SK-N-SH (cell line): Measurements from ENCODE around the gene HIPK2. TPM values are rescaled to one million over a fixed set of nuclear protein-coding genes. Genes with fewer than 3 reads are reported as not detected.

Source experiments
- CTCF ChIA-PET: fragments of 300-600, 350-600 bp; formaldehyde crosslinking; extraction: SDS; loops from one replicate; lab custom pipeline; 2021; lab: Yijun Ruan, JAX
- POLR2A ChIA-PET: fragments of 350-600 bp; sonication (Branson Sonifier 250); formaldehyde crosslinking; extraction: SDS; loops from one replicate; lab custom pipeline; 2020; ENCODE audit warnings: antibody characterized with exemption, inconsistent platforms; lab: Yijun Ruan, JAX
- DNase-seq: peaks from one replicate; pipeline ENCODE4 v3.0.0; 2012
- H2AFZ ChIP-seq: fragments of 200-600 bp; sonication (generic); 2 replicates; pipeline ENCODE4 v1.8.1; 2016; ENCODE audit warnings: antibody characterized with exemption, mild to moderate bottlenecking, low read depth
- H3F3A ChIP-seq: fragments of 200-600 bp; sonication (generic); replicated peaks from 2 replicates; pipeline ENCODE3; 2016; ENCODE audit warnings: antibody characterized with exemption, mild to moderate bottlenecking; ENCODE audit not compliant: insufficient read depth
- H3K27ac ChIP-seq, 2 experiments: fragments of 200-500 bp in 1 of 2; fragments of 200-600 bp in 1 of 2; sonication (Bioruptor generic) in 1 of 2; sonication (generic), shearing (Covaris generic) in 1 of 2; 2 replicates each; pipeline versions ENCODE4 v1.5.1 to v1.6.1; 2014 to 2016; ENCODE audit warnings: low read depth in 2 of 2, inconsistent platforms in 1 of 2, low read length in 1 of 2, mild to moderate bottlenecking in 1 of 2, mixed read lengths in 1 of 2
- H3K27me3 ChIP-seq: fragments of 200-600 bp; sonication (generic), shearing (Covaris generic); 2 replicates; pipeline ENCODE4 v1.6.1; 2016; ENCODE audit warnings: mixed run types; ENCODE audit not compliant: insufficient read depth
- H3K36me3 ChIP-seq, 2 experiments: fragments of 200-500 bp in 1 of 2; fragments of 200-600 bp in 1 of 2; sonication (Bioruptor generic) in 1 of 2; sonication (generic) in 1 of 2; replicated peaks in 1 of 2; 2 replicates each; pipeline versions ENCODE3 to v1.5.1; 2014 to 2016; ENCODE audit warnings: low read length in 1 of 2, mild to moderate bottlenecking in 1 of 2; ENCODE audit not compliant: insufficient read depth in 2 of 2, control insufficient read depth in 1 of 2
- H3K4me1 ChIP-seq, 2 experiments: fragments of 200-500 bp in 1 of 2; fragments of 200-600 bp in 1 of 2; sonication (Bioruptor generic) in 1 of 2; sonication (generic), shearing (Covaris generic) in 1 of 2; 2 replicates each; pipeline versions ENCODE4 v1.5.1 to v1.6.1; 2014 to 2016; ENCODE audit warnings: low read depth in 1 of 2, low read length in 1 of 2, mixed run types in 1 of 2; ENCODE audit not compliant: insufficient read depth in 2 of 2, control insufficient read depth in 1 of 2
- H3K4me2 ChIP-seq: fragments of 200-600 bp; sonication (generic), shearing (Covaris generic); 2 replicates; pipeline ENCODE4 v1.6.1; 2017; ENCODE audit warnings: mixed run types
- H3K4me3 ChIP-seq, 2 experiments: fragments of 200-500 bp in 1 of 2; fragments of 200-600 bp in 1 of 2; sonication (Bioruptor generic) in 1 of 2; sonication (generic), shearing (Covaris generic) in 1 of 2; 2 replicates each; pipeline versions ENCODE4 v1.5.1 to v1.8.1; 2014 to 2016; ENCODE audit warnings: low read depth in 2 of 2, inconsistent platforms in 1 of 2, low read length in 1 of 2, mild to moderate bottlenecking in 1 of 2, mixed read lengths in 1 of 2, moderate library complexity in 1 of 2
- H3K79me2 ChIP-seq: fragments of 200-600 bp; sonication (generic); 2 replicates; pipeline ENCODE4 v1.8.1; 2017; ENCODE audit warnings: mild to moderate bottlenecking; ENCODE audit not compliant: insufficient read depth
- H3K9ac ChIP-seq: fragments of 200-600 bp; sonication (generic); 2 replicates; pipeline ENCODE4 v1.6.1; 2017; ENCODE audit warnings: mixed run types
- H3K9me2 ChIP-seq: fragments of 200-600 bp; sonication (generic); 2 replicates; pipeline ENCODE4 v1.6.1; 2017; ENCODE audit warnings: mixed run types
- H3K9me3 ChIP-seq: fragments of 200-600 bp; sonication (generic); 2 replicates; pipeline ENCODE4 v1.6.1; 2017; ENCODE audit warnings: mixed run types, mild to moderate bottlenecking, moderate library complexity
- H4K20me1 ChIP-seq: fragments of 200-600 bp; sonication (generic); 2 replicates; pipeline ENCODE4 v1.6.1; 2017; ENCODE audit warnings: mild to moderate bottlenecking, mixed run types; ENCODE audit not compliant: insufficient read depth
- CHD2 ChIP-seq: fragments of 150-350 bp; IDR thresholded peaks from 2 replicates; pipeline ENCODE4 v1.6.1; 2018; ENCODE audit warnings: low read length; ENCODE audit not compliant: partially characterized antibody
- CTCF ChIP-seq: fragments of 200-600 bp; sonication (generic); IDR thresholded peaks from 2 replicates; pipeline ENCODE4 v1.6.1; 2017; ENCODE audit warnings: antibody characterized with exemption, mild to moderate bottlenecking, moderate library complexity
- GATA2 ChIP-seq: sonication (generic); formaldehyde crosslinking; IDR thresholded peaks from 2 replicates; pipeline ENCODE4 v1.5.0; 2020; ENCODE audit warnings: mild to moderate bottlenecking, missing genetic modification reagents
- MEF2A ChIP-seq: IDR thresholded peaks from 2 replicates; pipeline ENCODE4 v1.4.0; 2012; ENCODE audit warnings: low read depth, borderline replicate concordance
- NFIC ChIP-seq: IDR thresholded peaks from 2 replicates; pipeline ENCODE4 v1.4.0; 2012; ENCODE audit warnings: borderline replicate concordance
- SIN3A ChIP-seq: IDR thresholded peaks from 2 replicates; pipeline ENCODE4 v1.6.1; 2012; ENCODE audit warnings: low read depth, mild to moderate bottlenecking, low read length, moderate library complexity, borderline replicate concordance
- USF2 ChIP-seq: fragments of 150-350 bp; IDR thresholded peaks from 2 replicates; pipeline ENCODE4 v1.6.1; 2017; ENCODE audit warnings: antibody characterized with exemption, low read length, low read depth, borderline replicate concordance
- WGBS: methylation state at CpG from one replicate; pipeline ENCODE4 v1.1.6; 2017; ENCODE audit warnings: low lambda C conversion rate; 5-methylcytosine and 5-hydroxymethylcytosine counted together
- polyA plus RNA-seq, 3 experiments: library from polyadenylated mRNA; depleted of rRNA; stranded (reverse); fragments of >200 nt; gene quantifications; 2 replicates each; pipeline ENCODE4 v1.2.3, GENCODE V29; 2012
- TF ChIP-seq, protein P1 (sequence below): IDR thresholded peaks from 2 replicates; pipeline ENCODE4 v1.4.0; 2012; ENCODE audit warnings: low read depth, borderline replicate concordance

HIPK2 gene
- polyA plus RNA-seq, 1 of the 3 experiments (the other 2 are of a cell fraction), result 14.2 TPM

- H2AFZ ChIP-seq, result no peak overlapping the region
- no peak overlapping the region for H3K27ac ChIP-seq
- H4K20me1 ChIP-seq, result no peaks in the 10 kb centered on the region
- H3K9me2 ChIP-seq, result no peaks in the 10 kb centered on the region
- H3K36me3 ChIP-seq, result peaks cover 19 to 71% of the 10 kb centered on the region in 2 experiments
- H3K27me3 ChIP-seq, result no peaks in the 10 kb centered on the region
- TF ChIP-seq USF2 (no peak), CTCF (no peak)
- TF ChIP-seq, protein P1, sequence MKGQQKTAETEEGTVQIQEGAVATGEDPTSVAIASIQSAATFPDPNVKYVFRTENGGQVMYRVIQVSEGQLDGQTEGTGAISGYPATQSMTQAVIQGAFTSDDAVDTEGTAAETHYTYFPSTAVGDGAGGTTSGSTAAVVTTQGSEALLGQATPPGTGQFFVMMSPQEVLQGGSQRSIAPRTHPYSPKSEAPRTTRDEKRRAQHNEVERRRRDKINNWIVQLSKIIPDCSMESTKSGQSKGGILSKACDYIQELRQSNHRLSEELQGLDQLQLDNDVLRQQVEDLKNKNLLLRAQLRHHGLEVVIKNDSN, result no peak
- H3K9me3 ChIP-seq, result no peaks in the 10 kb centered on the region
- DNase-seq, result no peak
- no peak overlapping the region for H3K9ac ChIP-seq
- 93% methylated on average over 15 of the region's 15 CpGs for WGBS
- H3K79me2 ChIP-seq, result no peaks in the 10 kb centered on the region
- H3K4me1 ChIP-seq, result no peaks in the 10 kb centered on the region
- H3K4me3 ChIP-seq, result no peak overlapping the region
- CTCF ChIA-PET, result no interaction called here
- H3F3A ChIP-seq, result no peaks in the 10 kb centered on the region
- POLR2A ChIA-PET, result no interaction called here
- no peak overlapping the region for H3K4me2 ChIP-seq
Observed at GRCh38 chr7:139572071-139572470, 205.7 kb downstream of the HIPK2 start.

DNA sequence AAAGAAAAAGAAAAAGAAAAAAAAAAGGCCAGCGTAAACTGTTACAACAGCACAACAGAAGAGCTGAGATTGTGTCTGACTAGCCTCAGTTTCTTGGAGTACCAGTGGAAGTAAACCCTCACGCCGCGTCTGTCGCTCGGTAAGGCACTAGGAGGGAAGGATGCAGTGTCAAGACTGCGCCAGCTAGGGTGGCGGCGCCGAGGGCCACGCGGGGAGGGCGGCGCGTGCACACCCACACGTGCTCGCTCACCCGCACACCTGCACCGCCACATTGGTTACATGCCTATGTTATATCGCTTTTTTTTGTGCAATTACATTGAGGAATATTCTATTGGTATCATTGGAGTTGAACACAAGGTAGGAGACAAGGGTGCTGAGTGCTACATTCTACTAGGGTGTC is 206.1 kb downstream of the HIPK2 start:
- DNase-seq, result no peak
- H3F3A ChIP-seq, result no peaks in the 10 kb centered on the region
- no peaks in the 10 kb centered on the region for H4K20me1 ChIP-seq
- POLR2A ChIA-PET, result no interaction called here
- TF ChIP-seq NFIC, result no peak
- TF ChIP-seq CHD2, result no peak
- TF ChIP-seq GATA2 (CRISPR knock-in tag), result no peak
- no peaks in the 10 kb centered on the region for H3K9me2 ChIP-seq
- CTCF ChIA-PET, result no interaction called here
- H3K36me3 ChIP-seq, result peaks cover 19 to 72% of the 10 kb centered on the region in 2 experiments
- no peak overlapping the region for H3K4me2 ChIP-seq
- no peak overlapping the region for H3K4me3 ChIP-seq
- no peaks in the 10 kb centered on the region for H3K79me2 ChIP-seq
- no peaks in the 10 kb centered on the region for H3K9me3 ChIP-seq
- no peaks in the 10 kb centered on the region for H3K27me3 ChIP-seq
- H3K4me1 ChIP-seq, result no peaks in the 10 kb centered on the region
- H2AFZ ChIP-seq, result no peak overlapping the region
- H3K9ac ChIP-seq, result no peak overlapping the region
- WGBS, result 97% methylated on average over 20 of the region's 20 CpGs
- no peak overlapping the region for H3K27ac ChIP-seq

DNA sequence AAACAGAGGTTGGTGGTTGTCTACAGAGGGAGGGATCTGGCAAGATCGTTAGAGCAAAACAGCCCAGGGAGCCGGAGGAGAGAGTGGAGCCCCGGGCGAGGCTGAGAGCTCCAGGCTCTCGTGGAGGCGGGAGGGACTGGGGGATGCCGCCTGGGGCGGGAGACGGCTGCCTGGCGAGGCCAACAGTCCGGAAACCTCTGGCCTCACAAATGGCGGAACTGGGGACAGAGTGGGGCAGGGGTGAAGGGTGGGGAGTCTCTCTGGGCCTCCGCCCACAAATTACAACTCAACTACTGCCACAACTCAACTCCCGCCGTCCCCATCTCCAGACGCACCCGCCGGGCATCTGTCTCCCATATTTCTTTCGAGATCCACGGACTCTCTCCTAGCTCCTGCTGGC is 206.6 kb downstream of the HIPK2 start:
- H3K27me3 ChIP-seq, result no peaks in the 10 kb centered on the region
- POLR2A ChIA-PET, result no interaction called here
- H3K9me2 ChIP-seq, result no peaks in the 10 kb centered on the region
- H3K27ac ChIP-seq, result no peak overlapping the region
- CTCF ChIA-PET, result no interaction called here
- no peak overlapping the region for H3K4me2 ChIP-seq
- no peak overlapping the region for H3K4me3 ChIP-seq
- H4K20me1 ChIP-seq, result no peaks in the 10 kb centered on the region
- no peak overlapping the region for H3K9ac ChIP-seq
- no peaks in the 10 kb centered on the region for H3F3A ChIP-seq
- DNase-seq, result no peak
- WGBS, result 93% methylated on average over 20 of the region's 20 CpGs
- peaks cover 20 to 75% of the 10 kb centered on the region in 2 experiments for H3K36me3 ChIP-seq
- H3K79me2 ChIP-seq, result no peaks in the 10 kb centered on the region
- no peak for TF ChIP-seq MEF2A
- TF ChIP-seq CHD2, result no peak
- no peak for TF ChIP-seq SIN3A
- no peaks in the 10 kb centered on the region for H3K9me3 ChIP-seq
- H3K4me1 ChIP-seq, result no peaks in the 10 kb centered on the region
- H2AFZ ChIP-seq, result no peak overlapping the region
